ENCODE data around the gene DIO3. TPM values are rescaled to one million over a fixed set of nuclear protein-coding genes. Genes with fewer than 3 reads are reported as not detected.

Gene DIO3
- total and polyA plus RNA-seq, 2 of the 13 experiments (the other 11 are each of a cell fraction or from before 2014, with no cell fraction given): not detected

MicroRNA genes within 50 kb of the gene (microRNA counts, 767-probe panel; counts per million panel counts)
- not detected for microRNA hsa-miR-1247-5p

Other genes with a start within 250 kb of the DIO3 start
- gene PPP2R5C, start 200.2 kb downstream of the DIO3 start, total RNA-seq (2016; rRNA removed; fragmentation: Illumina TruSeq; extraction: Trizol): 74.3 and 94.8 TPM in 2 replicates
- gene PPP2R5C, start 200.2 kb downstream of the DIO3 start, polyA plus RNA-seq (2011; rRNA removed): 68.1 and 78.5 TPM in 2 replicates